SK-N-SH (cell line): Measurements from ENCODE around the gene IGSF11.

Experiments
- CTCF ChIP-seq: fragments of 200-600 bp; sonication (generic); IDR thresholded peaks from 2 replicates; pipeline ENCODE4 v1.6.1; 2017; ENCODE audit warnings: antibody characterized with exemption, mild to moderate bottlenecking, moderate library complexity
- NFIC ChIP-seq: IDR thresholded peaks from 2 replicates; pipeline ENCODE4 v1.4.0; 2012; ENCODE audit warnings: borderline replicate concordance
- NRF1 ChIP-seq: IDR thresholded peaks from 2 replicates; pipeline ENCODE4 v1.6.1; 2012; ENCODE audit warnings: low read depth, mild to moderate bottlenecking, low read length
- RXRA ChIP-seq: IDR thresholded peaks from 2 replicates; pipeline ENCODE4 v1.4.0; 2012; ENCODE audit warnings: low read depth, mild to moderate bottlenecking, borderline replicate concordance
- TCF12 ChIP-seq: IDR thresholded peaks from 2 replicates; pipeline ENCODE4 v1.4.0; 2012
- TEAD4 ChIP-seq: IDR thresholded peaks from 2 replicates; pipeline ENCODE4 v1.4.0; 2012; ENCODE audit warnings: mild to moderate bottlenecking, borderline replicate concordance; ENCODE audit not compliant: insufficient read depth
- YY1 ChIP-seq: IDR thresholded peaks from 2 replicates; pipeline ENCODE4 v1.4.0; 2012; ENCODE audit warnings: low read depth, mild to moderate bottlenecking
- ZBTB33 ChIP-seq: IDR thresholded peaks from 2 replicates; pipeline ENCODE4 v1.4.0; 2012; ENCODE audit warnings: low read depth, borderline replicate concordance

GRCh38 chr3:118977671-118978392, 56.8 kb downstream of the IGSF11 start:
- TF ChIP-seq RXRA (no peak), NRF1 (no peak), CTCF (no peak), YY1 (no peak), ZBTB33 (no peak), NFIC (no peak), TEAD4 (no peak), TCF12 (no peak)
